T-helper 9 cell (primary cell): ENCODE data around the gene SEPHS2.
"Not testable (repeated sequence)": the region's sequence is repeated elsewhere in the genome, so short reads cannot be mapped to it uniquely, and the experiment has no call there.

Source experiments
- DNase-seq: peaks from one replicate; pipeline ENCODE4 v3.0.0-alpha.2; 2020

Gene SEPHS2

GRCh38 chr16:30397776-30398660, 47.7 kb downstream of the SEPHS2 start:
- DNase-seq, result no peak

GRCh38 chr16:30397056-30397455, 48.6 kb downstream of the SEPHS2 start:
- no peak for DNase-seq

- not testable (repeated sequence) for DNase-seq
Measured at GRCh38 chr16:30396627-30397026, 49.0 kb downstream of the SEPHS2 start.

- DNase-seq, result no peak
Measured at GRCh38 chr16:30395992-30396585, 49.6 kb downstream of the SEPHS2 start.

GRCh38 chr16:30395155-30395991, 50.3 kb downstream of the SEPHS2 start, which contains the start of gene ZNF48:
ZNF48 (plus strand) TSS chr16:30395420; CDS start chr16:30395795, 375 bp downstream.
- DNase-seq, result peak; percentile 38

- no peak for DNase-seq
Measured at GRCh38 chr16:30394592-30395154, 51.0 kb downstream of the SEPHS2 start.
